Pancreas (tissue), 10 donors: Measurements from ENCODE around the gene KIF5B. TPM values are rescaled to one million over a fixed set of nuclear protein-coding genes. Genes with fewer than 3 reads are reported as not detected.
"Not testable (repeated sequence)": the region's sequence is repeated elsewhere in the genome, so short reads cannot be mapped to it uniquely, and the experiment has no call there.

Experiments used
- ATAC-seq, 4 donors: fragments of 200-7000 bp; cut with Tn5 transposase; one replicate each; pipeline versions ENCODE4 v1.8.0 to v1.9.1; 2020; ENCODE audit warnings: mild to moderate bottlenecking in 4 of 4, moderate library complexity in 4 of 4
- DNase-seq, 6 donors: peaks; one replicate each; pipeline ENCODE4 v3.0.0-alpha.2; 2020
- FAIRE-seq: peaks from 2 replicates; lab custom pipeline; 2012; peaks lifted over from hg19 to GRCh38; lab: Jason Lieb, UNC
- H3K27ac ChIP-seq, 4 donors: fragments of 200-600 bp; sonication (generic); 1 replicate in 3 of 4; 2 replicates in 1 of 4; pipeline versions ENCODE4 v1.5.0 to v1.8.0; 2020
- H3K27me3 ChIP-seq, 4 donors: fragments of 200-600 bp; one replicate each; pipeline ENCODE4 v1.8.0; 2021
- H3K36me3 ChIP-seq, 3 donors: fragments of 200-600 bp; sonication (generic) in 1 of 3; one replicate each; pipeline versions ENCODE4 v1.5.0 to v1.8.0; 2020 to 2021
- H3K4me1 ChIP-seq, 3 donors: fragments of 200-600 bp; one replicate each; pipeline ENCODE4 v1.8.0; 2021
- H3K4me3 ChIP-seq, 4 donors: fragments of 200-600 bp; sonication (generic) in 2 of 4; one replicate each; pipeline versions ENCODE4 v1.5.0 to v1.8.0; 2020 to 2021
- H3K9me3 ChIP-seq, 4 donors: fragments of 200-600 bp; one replicate each; pipeline ENCODE4 v1.8.0; 2021
- CTCF ChIP-seq, 4 donors: fragments of 200-600 bp; sonication (generic) in 3 of 4; IDR thresholded peaks; one replicate each; pipeline versions ENCODE4 v1.5.0 to v1.8.0; 2021; ENCODE audit warnings: antibody characterized with exemption in 4 of 4
- WGBS, 2 donors: extraction: QIAGEN DNeasy Blood & Tissue Kit; methylation state at CpG; one replicate each; pipeline ENCODE4 v1.1.7; 2013; 5-methylcytosine and 5-hydroxymethylcytosine counted together
- intact Hi-C, 3 donors: fragments of 100-400 bp; cut with DNase I; formaldehyde crosslinking; loops; one replicate each; pipeline versions ENCODE4 v1.11.1 to v1.14.2; 2022
- polyA plus RNA-seq, 2 donors: library from polyadenylated mRNA; stranded (reverse); fragments of 200-250 nt; gene quantifications; one replicate each; pipeline ENCODE4 v1.2.3, GENCODE V29; 2013
- total RNA-seq, 6 donors: library from RNA; stranded (reverse); fragmentation: NEBNext Ultra II Directional in 4 of 6; extraction: Animal tissue kit (Norgen Biotek cat#: 25700) in 4 of 6; gene quantifications; one replicate each; pipeline versions ENCODE4 v1.2.1 to v1.2.4, GENCODE V29; 2021 to 2023
- donor health status: healthy with polysubstance abuse.
- donor health status: DM: no; HTN: no; CAD: no; lungs with moderate emphysema.
- donor health status: DM: no; HTN: no; CAD: no.
- donor health status: control.
- donor health status: control.
- donor health status: Bipolar disorder and iron deficiency.
- donor health status: DM: yes; HTN: yes; CAD: no.
- donor health status: DM: no; HTN: no; CAD: no.
- donor health status: DM: no; HTN: no; CAD: no.
- donor health status: DM: yes; HTN: yes; CAD: no.

The KIF5B gene
- total and polyA plus RNA-seq, 8 donors, result 17.2 to 48.3 (median 33.4) TPM

- no peak for TF ChIP-seq CTCF (IDR thresholded peaks at IDR 0.05)
- Histone ChIP-seq H3K4me3 (no peak overlapping the region), H3K27ac (no peak overlapping the region), H3K4me1 (peaks cover 0 to 3% (median 0%) of the 10 kb centered on the region in 3 donors), H3K27me3 (no peaks in the 10 kb centered on the region), H3K36me3 (no peaks in the 10 kb centered on the region), H3K9me3 (no peaks in the 10 kb centered on the region)
- DNase-seq (no peak), FAIRE-seq (no peak), ATAC-seq (no peak)
- WGBS, 2 donors, result 77 to 79% methylated on average over 3 of the region's 3 CpGs
- intact Hi-C loops, result no loop called here
Observed at GRCh38 chr10:32103721-32104120, 47.5 kb upstream of the KIF5B start.

GRCh38 chr10:32098566-32099259 is 42.5 kb upstream of the KIF5B start:
- H3K9me3 ChIP-seq, H3K4me3 ChIP-seq, H3K27me3 ChIP-seq, H3K27ac ChIP-seq, ATAC-seq, DNase-seq, H3K4me1 ChIP-seq, intact Hi-C loops, FAIRE-seq, H3K36me3 ChIP-seq: not testable (repeated sequence)
- 68 to 69% methylated on average over 4 of the region's 4 CpGs for WGBS, 2 donors

- Histone ChIP-seq H3K27me3 (no peaks in the 10 kb centered on the region), H3K4me1 (no peaks in the 10 kb centered on the region), H3K27ac (no peak overlapping the region), H3K36me3 (no peaks in the 10 kb centered on the region), H3K9me3 (no peaks in the 10 kb centered on the region), H3K4me3 (no peak overlapping the region)
- intact Hi-C loops, result no loop called here
- WGBS, 2 donors, result 96 to 99% methylated on average over 2 of the region's 2 CpGs
- DNase-seq (no peak), ATAC-seq (no peak), FAIRE-seq (no peak)
- no peak for TF ChIP-seq CTCF (IDR thresholded peaks at IDR 0.05)
Observed at GRCh38 chr10:32095116-32095733, 39.0 kb upstream of the KIF5B start.

GRCh38 chr10:32093650-32094049 is 37.4 kb upstream of the KIF5B start:
- DNase-seq (no peak), ATAC-seq (no peak), FAIRE-seq (no peak)
- WGBS, 2 donors, result 91 to 93% methylated on average over 2 of the region's 2 CpGs
- Histone ChIP-seq H3K27ac (no peak overlapping the region), H3K4me3 (no peak overlapping the region), H3K27me3 (no peaks in the 10 kb centered on the region), H3K36me3 (no peaks in the 10 kb centered on the region), H3K4me1 (no peaks in the 10 kb centered on the region), H3K9me3 (no peaks in the 10 kb centered on the region)
- intact Hi-C loops, result no loop called here
- no peak for TF ChIP-seq CTCF (IDR thresholded peaks at IDR 0.05)

- H3K36me3 ChIP-seq, result no peaks in the 10 kb centered on the region
- DNase-seq, result no peak
- TF ChIP-seq CTCF (IDR thresholded peaks at IDR 0.05), result no peak
Observed at GRCh38 chr10:32091046-32091445, 34.8 kb upstream of the KIF5B start.

More at GRCh38 chr10:32091046-32091445, 34.8 kb upstream of the KIF5B start:
- no peaks in the 10 kb centered on the region for H3K9me3 ChIP-seq
- intact Hi-C loops, result no loop called here
- no peaks in the 10 kb centered on the region for H3K27me3 ChIP-seq
- ATAC-seq (no peak), FAIRE-seq (no peak)
- no peak overlapping the region for H3K27ac ChIP-seq
- no peak overlapping the region for H3K4me3 ChIP-seq
- H3K4me1 ChIP-seq, result no peaks in the 10 kb centered on the region
